Esophagus squamous epithelium (tissue), 5 donors: Measurements from ENCODE around the gene AOC2. TPM values are rescaled to one million over a fixed set of nuclear protein-coding genes. Genes with fewer than 3 reads are reported as not detected.
A peak's percentile ranks its signal among the peaks of the same experiment; 100 is the strongest.

Experiments
- DNase-seq: peaks from one replicate; lab custom pipeline; 2025; lab: John Stamatoyannopoulos, UW
- H3K27ac ChIP-seq, 4 donors: fragments of 200-600 bp; sonication (generic); one replicate each; pipeline ENCODE4 v1.5.1; 2016 to 2019; ENCODE audit warnings: mild to moderate bottlenecking in 1 of 4
- H3K27me3 ChIP-seq, 4 donors: fragments of 200-600 bp; sonication (generic); 1 replicate in 3 of 4; 2 replicates in 1 of 4; pipeline versions ENCODE4 v1.5.1 to v1.6.0; 2017 to 2021; ENCODE audit warnings: antibody characterized with exemption in 1 of 4
- H3K36me3 ChIP-seq, 3 donors: fragments of 200-600 bp; sonication (generic); one replicate each; pipeline ENCODE4 v1.5.1; 2016 to 2019
- H3K4me1 ChIP-seq, 3 donors: fragments of 200-600 bp; sonication (generic); one replicate each; pipeline ENCODE4 v1.5.1; 2017 to 2019
- H3K4me3 ChIP-seq, 4 donors: fragments of 200-600 bp; sonication (generic); 1 replicate in 3 of 4; 2 replicates in 1 of 4; pipeline ENCODE4 v1.5.1; 2016 to 2019; ENCODE audit warnings: mild to moderate bottlenecking in 2 of 4, moderate library complexity in 1 of 4
- H3K9me3 ChIP-seq, 3 donors: fragments of 200-600 bp; sonication (generic); one replicate each; pipeline ENCODE4 v1.5.1; 2016 to 2019
- CTCF ChIP-seq, 6 experiments: fragments of 450-650 bp in 4 of 6; fragments of 200-600 bp in 2 of 6; sonication (generic) in 2 of 6; IDR thresholded peaks; one replicate each; pipeline ENCODE4 v1.5.1; 2016 to 2019; ENCODE audit warnings: antibody characterized with exemption in 6 of 6, mild to moderate bottlenecking in 4 of 6, moderate library complexity in 4 of 6
- POLR2A ChIP-seq, 4 donors: fragments of 450-650 bp; IDR thresholded peaks; one replicate each; pipeline ENCODE4 v1.6.1; 2017; ENCODE audit warnings: antibody characterized with exemption in 4 of 4, mild to moderate bottlenecking in 4 of 4, moderate library complexity in 3 of 4
- WGBS, 2 donors: methylation state at CpG; one replicate each; pipeline ENCODE4 v1.1.5; 2018; 5-methylcytosine and 5-hydroxymethylcytosine counted together
- intact Hi-C: fragments of 100-400 bp; cut with DNase I; formaldehyde crosslinking; loops from one replicate; pipeline ENCODE4 v1.15.0; 2022
- total RNA-seq, 4 donors: library from RNA; depleted of rRNA; stranded (reverse); fragments of >200 nt; gene quantifications; one replicate each; pipeline ENCODE4 v1.1.0, GENCODE V29; 2016
- donor health status: DM: yes; HTN: yes; CAD: no.

The AOC2 gene
- total RNA-seq, 4 donors from 2014 or later, result 0.61 to 2.1 (median 1.2) TPM

- H3K27me3 ChIP-seq, result no peaks in the 10 kb centered on the region
- H3K27ac ChIP-seq, result peak overlapping the region; percentile 84 to 90 (median 88)
- H3K4me3 ChIP-seq, result peak overlapping the region; percentile 73 to 92 (median 84)
- H3K36me3 ChIP-seq, result peaks cover 0 to 22% (median 5%) of the 10 kb centered on the region in 3 donors
- DNase-seq, result no peak
- H3K9me3 ChIP-seq, result no peaks in the 10 kb centered on the region
- WGBS, 2 donors, result 53 to 70% methylated on average over 8 to 10 of the region's 10 CpGs
- H3K4me1 ChIP-seq, result peaks cover 29 to 40% (median 29%) of the 10 kb centered on the region in 3 donors
- TF ChIP-seq CTCF (IDR thresholded peaks at IDR 0.05), result no peak
- no peak for TF ChIP-seq POLR2A (IDR thresholded peaks at IDR 0.05)
- intact Hi-C loops, result no loop called here
These were observed 47.0 kb upstream of the AOC2 start for GRCh38 chr17:42797067-42798007.

- intact Hi-C loops, result no loop called here
- Histone ChIP-seq H3K27me3 (no peaks in the 10 kb centered on the region), H3K27ac (peak overlapping the region; percentile 84 to 90 (median 88)), H3K4me1 (peaks cover 29 to 40% (median 29%) of the 10 kb centered on the region in 3 donors), H3K4me3 (peak overlapping the region; percentile 73 to 92 (median 84)), H3K36me3 (peaks cover 0 to 22% (median 5%) of the 10 kb centered on the region in 3 donors), H3K9me3 (no peaks in the 10 kb centered on the region)
- WGBS, 2 donors, result 15% methylated on average over 8 to 10 of the region's 10 CpGs
- TF ChIP-seq POLR2A (IDR thresholded peaks at IDR 0.05) (no peak), CTCF (IDR thresholded peaks at IDR 0.05) (no peak)
- DNase-seq, result no peak
These were observed 46.4 kb upstream of the AOC2 start for GRCh38 chr17:42798011-42798382.

GRCh38 chr17:42798383-42799380 lies 45.7 kb upstream of the AOC2 start, which contains the start of the genes CNTD1 and COA3:
TSS of gene CNTD1 (plus strand) at chr17:42798861. CDS start at chr17:42799068, 207 bp downstream.
TSS of gene COA3 (minus strand) at chr17:42798704. CDS start at chr17:42798681, 23 bp downstream.
- H3K4me1 ChIP-seq, result peaks cover 29 to 40% (median 29%) of the 10 kb centered on the region in 3 donors
- H3K36me3 ChIP-seq, result peaks cover 0 to 22% (median 5%) of the 10 kb centered on the region in 3 donors
- peak within 1 kb of the TSS; percentile 73 to 92 (median 84) for H3K4me3 ChIP-seq
- TF ChIP-seq CTCF (IDR thresholded peaks at IDR 0.05) (peak in 2 of 6 experiments; percentile 4 to 19), POLR2A (IDR thresholded peaks at IDR 0.05) (peak in 1 of 4 donors; percentile 34)
- WGBS, 2 donors, result 40 to 46% methylated on average over 17 to 35 of the region's 66 CpGs
- intact Hi-C loops, result no loop called here
- no peaks in the 10 kb centered on the region for H3K27me3 ChIP-seq
- H3K27ac ChIP-seq, result peak within 1 kb of the TSS; percentile 84 to 90 (median 88)
- DNase-seq, result no peak
- H3K9me3 ChIP-seq, result no peaks in the 10 kb centered on the region

- intact Hi-C loops, result no loop called here
- H3K4me1 ChIP-seq, result peaks cover 5 to 6% (median 6%) of the 10 kb centered on the region in 3 donors
- no peaks in the 10 kb centered on the region for H3K27me3 ChIP-seq
- no peak overlapping the region for H3K4me3 ChIP-seq
- TF ChIP-seq POLR2A (IDR thresholded peaks at IDR 0.05), result no peak
- TF ChIP-seq CTCF (IDR thresholded peaks at IDR 0.05), result no peak
- no peak overlapping the region for H3K27ac ChIP-seq
- no peaks in the 10 kb centered on the region for H3K9me3 ChIP-seq
- peaks cover 0 to 3% (median 0%) of the 10 kb centered on the region in 3 donors for H3K36me3 ChIP-seq
- DNase-seq, result no peak
- 38 to 55% methylated on average over 2 of the region's 2 CpGs for WGBS, 2 donors
These were observed 41.1 kb upstream of the AOC2 start for GRCh38 chr17:42803074-42803883.
